GM18951 (cell line): ENCODE data around the gene DDOST.

Source experiments
- POLR2A ChIP-seq: IDR thresholded peaks from 4 replicates; pipeline ENCODE4 v1.6.1; 2011; ENCODE audit warnings: mild to moderate bottlenecking; ENCODE audit not compliant: insufficient read length, insufficient read depth; ENCODE audit errors: extremely low read depth
- in situ Hi-C: fragments of 300-500 bp; cut with MboI; formaldehyde crosslinking; loops from one replicate; pipeline ENCODE4 v1.12.0; 2022; ENCODE audit warnings: low sequenced_read_pairs, mixed read lengths, inconsistent platforms; ENCODE audit not compliant: unreplicated experiment

DDOST gene

GRCh38 chr1:20700636-20701215 lies 39.6 kb upstream of the DDOST start:
- no peak for TF ChIP-seq POLR2A
- in situ Hi-C loops, result loop anchor here (5.0 kb wide), 1 partner anchor 492 kb away; no protein-coding TSS in a partner anchor

DNA sequence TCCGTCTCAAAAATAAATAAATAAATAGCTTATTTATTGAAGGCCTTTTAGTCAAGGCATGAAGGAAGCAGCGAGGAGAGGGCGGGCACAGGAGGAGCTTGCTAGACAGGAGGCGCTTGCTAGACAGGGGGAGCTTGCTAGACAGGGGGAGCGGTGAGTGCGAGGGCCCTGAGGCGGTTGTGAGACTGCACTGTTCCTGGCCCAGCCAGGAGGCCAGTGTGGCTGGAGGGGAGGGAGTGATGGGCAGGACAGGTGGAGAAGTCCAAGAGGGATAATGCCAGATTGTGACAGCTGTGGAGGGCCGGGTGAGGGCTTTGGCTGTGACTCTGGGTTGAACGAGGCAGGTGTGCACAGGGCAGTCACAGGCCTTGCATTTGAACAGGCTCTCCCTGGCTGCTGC lies 38.4 kb upstream of the DDOST start:
- no peak for TF ChIP-seq POLR2A
- in situ Hi-C loops, result no loop called here

DNA sequence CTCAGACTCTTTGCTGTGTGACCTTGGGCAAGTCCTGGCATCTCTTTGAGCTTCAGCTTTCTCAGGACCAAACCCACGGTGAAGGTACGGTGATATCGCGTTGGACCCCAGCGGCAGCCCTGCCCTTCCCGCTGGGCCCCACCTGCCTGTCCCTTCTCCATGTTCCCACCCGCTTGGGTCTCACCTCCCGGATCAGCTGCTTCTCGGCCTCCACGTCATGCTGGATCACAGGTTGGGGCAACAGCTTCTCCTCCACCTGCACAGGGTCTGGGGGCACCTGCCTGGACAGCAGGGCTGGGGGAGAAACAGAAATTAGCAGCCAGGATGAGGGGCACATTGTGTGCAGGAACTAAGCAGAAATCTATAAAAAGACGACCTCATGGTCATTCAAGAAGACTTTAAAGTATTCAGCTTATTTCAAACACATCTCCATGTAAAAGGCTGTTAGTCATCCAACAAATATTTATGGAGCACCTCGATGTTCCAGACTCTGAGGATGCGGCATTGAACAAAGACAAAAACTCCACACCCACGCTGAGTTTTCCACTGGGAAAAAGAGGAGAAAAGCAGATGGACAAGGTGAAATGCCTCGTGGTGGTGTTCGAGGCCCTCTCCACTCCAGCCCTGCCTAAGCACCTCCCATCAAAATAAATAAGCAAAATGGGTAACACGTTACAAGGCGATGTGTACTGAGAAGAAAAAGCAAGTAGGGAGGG lies 37.2 kb upstream of the DDOST start:
- in situ Hi-C loops, result no loop called here

DNA sequence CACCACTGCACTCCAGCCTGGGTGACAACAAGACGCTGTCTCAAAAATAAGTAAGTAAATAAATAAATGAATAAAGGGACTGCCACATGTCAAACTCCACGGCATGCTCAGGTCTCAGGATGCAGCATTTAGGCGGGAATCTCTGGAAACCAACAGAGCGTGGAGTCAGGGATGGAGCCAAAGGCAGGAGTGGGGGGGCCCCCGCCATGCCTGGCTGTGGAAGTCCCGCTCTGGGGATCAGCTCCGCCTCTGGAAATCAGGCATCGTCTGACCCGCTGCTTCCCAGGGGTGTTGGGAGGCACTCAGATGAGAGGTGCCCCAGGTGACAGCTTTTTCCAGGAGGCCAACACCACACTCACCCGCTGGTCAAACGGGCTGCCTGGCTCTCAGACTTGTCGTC lies 36.4 kb upstream of the DDOST start:
- in situ Hi-C loops, result no loop called here
- TF ChIP-seq POLR2A, result no peak

More for the DNA sequence above, 37.2 kb upstream of the DDOST start:
- TF ChIP-seq POLR2A, result no peak

DNA sequence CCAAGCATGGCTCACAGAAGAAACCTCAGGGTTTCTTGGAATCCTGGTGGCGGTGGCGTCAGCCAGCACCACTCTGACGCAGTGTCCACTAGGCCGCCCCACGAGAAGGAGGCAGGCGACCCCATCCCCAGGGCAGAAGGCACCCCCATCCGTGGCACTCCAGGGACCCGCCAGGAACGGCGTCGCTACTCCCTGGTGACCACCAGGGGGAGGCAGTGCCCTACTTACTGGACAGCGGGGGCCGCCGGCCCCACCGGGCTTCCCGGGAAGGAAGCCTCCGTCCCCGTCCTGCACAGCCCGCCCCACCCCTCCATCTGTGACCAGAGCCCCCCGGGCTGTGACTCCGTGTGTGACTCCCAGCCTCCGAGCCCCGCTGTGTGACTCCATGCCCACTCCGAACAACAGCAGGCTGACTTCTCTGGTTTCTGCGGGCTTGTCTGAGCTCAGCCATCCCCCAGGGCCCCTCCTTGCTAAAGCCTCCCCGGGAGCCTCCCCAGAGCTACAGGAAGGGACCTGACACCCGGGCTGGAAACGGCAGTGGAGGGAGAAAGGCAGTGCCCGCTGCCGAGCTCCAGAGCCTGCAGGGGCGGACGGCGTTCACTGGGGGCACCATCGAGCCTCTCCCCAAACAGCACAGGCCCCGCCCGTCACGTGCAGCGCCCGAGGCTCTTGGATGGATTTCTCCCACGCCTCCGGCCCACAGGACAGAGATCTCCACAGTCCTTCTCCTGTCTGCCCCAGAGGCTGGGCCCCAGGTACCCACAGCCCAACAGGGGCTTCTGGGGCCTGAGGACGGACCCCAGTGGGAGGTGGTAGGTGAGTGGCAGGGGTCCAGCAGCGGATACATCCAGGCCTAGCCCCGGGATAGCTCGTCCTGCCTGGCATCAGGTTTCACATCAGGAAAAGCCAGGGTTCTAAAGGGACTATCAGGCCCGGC lies 35.5 kb upstream of the DDOST start:
- in situ Hi-C loops, result no loop called here
- no peak for TF ChIP-seq POLR2A

DNA sequence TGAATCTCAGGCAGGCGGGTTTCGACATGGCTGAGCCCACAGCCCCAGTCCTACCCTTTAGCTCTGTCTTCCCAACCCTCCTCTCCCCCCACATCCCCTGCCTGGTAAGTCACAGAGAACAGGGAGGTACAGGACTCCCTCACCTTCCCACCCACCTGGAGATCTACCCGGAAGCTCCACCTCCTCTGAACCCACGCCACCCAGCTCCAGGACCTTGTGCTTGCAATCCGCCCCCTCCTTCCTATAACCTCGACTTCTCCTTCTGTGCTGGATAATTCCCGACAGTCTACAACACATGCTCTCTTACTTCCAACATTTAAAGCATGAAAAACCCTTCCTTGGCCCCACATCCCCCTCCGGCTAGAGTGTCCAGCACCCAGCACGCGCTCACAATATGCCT lies 34.3 kb upstream of the DDOST start:
- TF ChIP-seq POLR2A, result no peak
- in situ Hi-C loops, result no loop called here

- in situ Hi-C loops, result no loop called here
- no peak for TF ChIP-seq POLR2A
Measured at GRCh38 chr1:20693623-20694022, 32.5 kb upstream of the DDOST start.

- in situ Hi-C loops, result no loop called here
- no peak for TF ChIP-seq POLR2A
Measured at GRCh38 chr1:20691872-20692271, 30.7 kb upstream of the DDOST start.

- TF ChIP-seq POLR2A, result no peak
- in situ Hi-C loops, result no loop called here
Measured at GRCh38 chr1:20689645-20690056, 28.5 kb upstream of the DDOST start.

DNA sequence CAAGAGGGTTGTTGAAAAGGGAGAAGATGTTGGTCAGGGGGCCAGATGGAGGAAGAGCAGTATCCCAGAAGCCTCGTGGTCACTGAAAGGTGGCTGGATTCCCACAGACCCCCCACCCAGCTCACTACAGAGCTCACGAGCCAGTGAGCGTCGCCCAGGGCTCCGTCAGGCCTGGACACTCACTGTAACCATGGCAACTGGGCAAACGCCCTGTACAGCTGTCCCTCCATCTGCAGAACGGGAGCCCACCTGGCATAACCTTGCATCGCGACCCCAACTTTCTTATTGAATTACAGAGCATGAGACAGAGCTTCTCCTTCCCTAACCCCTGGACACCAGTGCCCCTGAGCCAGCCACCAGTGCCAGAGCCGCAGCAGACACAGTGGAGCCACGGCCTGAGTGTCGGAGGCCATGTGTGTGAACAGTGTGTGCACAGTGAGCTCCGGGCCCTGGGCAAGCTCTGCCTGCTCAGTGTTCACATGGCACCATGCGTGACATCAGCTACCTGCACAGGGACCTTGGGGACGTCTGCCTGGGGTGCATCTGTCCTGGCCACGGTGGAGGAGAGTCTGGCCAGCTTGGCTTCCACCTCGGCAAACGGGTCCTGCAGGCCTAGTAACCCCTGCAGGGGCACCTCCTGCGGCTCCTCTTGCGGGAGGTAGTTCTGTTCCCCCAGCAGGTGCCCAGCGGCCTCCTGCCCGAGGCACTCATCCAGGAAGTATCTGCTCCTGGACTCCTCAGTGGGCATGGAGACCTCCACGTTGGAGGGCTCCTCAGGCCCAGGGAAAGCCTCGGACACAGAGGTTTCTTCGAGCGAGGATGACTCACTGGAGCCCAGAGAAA lies 25.9 kb upstream of the DDOST start:
- in situ Hi-C loops, result no loop called here
- TF ChIP-seq POLR2A, result no peak

DNA sequence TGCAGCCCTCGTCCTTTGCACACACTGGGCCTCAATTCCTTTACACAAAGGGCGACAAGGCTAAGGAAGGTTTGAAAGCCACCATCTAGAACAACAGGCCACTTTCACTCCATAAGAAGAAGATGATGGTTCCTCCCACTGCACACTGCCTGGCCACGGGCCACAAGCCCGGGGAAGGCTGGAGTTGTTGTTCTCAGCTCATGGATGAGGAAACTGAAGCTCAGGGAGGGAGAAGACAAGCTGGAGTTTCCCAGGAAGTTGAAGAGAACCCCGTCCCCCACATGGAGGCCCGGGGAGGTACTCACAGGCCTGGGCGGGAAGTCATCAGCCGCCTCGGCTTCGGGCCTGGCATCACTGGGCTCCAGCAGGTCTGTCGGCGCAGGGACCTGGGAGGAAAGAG lies 24.6 kb upstream of the DDOST start:
- TF ChIP-seq POLR2A, result no peak
- in situ Hi-C loops, result no loop called here

- TF ChIP-seq POLR2A, result no peak
- in situ Hi-C loops, result no loop called here
Measured at GRCh38 chr1:20685099-20685662, 24.0 kb upstream of the DDOST start.
